GM21360 (cell line): ENCODE measurements around the gene VPS26B.
A peak's percentile ranks its signal among the peaks of the same experiment; 100 is the strongest.
"Not testable (repeated sequence)": the region's sequence is repeated elsewhere in the genome, so short reads cannot be mapped to it uniquely, and the experiment has no call there.

Source experiments
- ATAC-seq: cut with Tn5 transposase; IDR thresholded peaks from one replicate; pipeline ENCODE4 v1.9.1; 2021; ENCODE audit warnings: mild to moderate bottlenecking, moderate library complexity; ENCODE audit not compliant: unreplicated experiment

VPS26B gene

DNA sequence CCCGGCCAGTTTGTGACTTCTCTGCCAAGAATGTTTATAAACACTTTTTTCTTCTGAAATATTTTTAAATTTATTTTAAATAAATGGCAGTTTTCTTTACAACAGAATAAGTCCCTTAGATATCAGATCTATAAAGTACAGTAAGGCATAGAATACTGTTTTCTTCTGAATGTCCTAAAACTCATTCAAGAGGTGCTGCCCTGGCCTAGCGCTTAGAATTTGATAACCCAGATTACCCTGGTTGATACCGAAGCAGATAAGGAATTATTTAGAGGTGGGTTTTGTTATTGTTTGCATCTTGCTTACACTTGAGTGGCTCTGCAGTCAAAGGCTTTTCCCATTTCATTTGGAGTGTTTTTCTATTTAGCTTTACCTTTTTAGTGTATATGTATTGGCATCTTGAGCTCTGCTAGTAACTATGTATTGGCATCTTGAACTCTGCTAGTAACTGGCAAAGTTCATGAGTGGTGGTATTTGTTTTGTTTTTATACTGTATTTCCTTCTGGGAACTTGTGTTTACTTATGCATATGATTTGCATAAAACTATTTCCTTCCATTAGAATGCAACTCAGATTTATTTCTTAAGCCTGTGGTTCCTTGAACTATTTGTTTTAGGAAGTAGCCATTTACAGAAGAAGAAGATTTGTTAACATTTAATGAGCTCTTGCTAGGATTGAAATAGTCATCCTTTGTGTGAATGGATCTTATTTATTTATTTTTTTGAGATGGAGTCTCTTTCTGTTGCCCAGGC is 30.1 kb downstream of the VPS26B start:
- ATAC-seq = no peak

DNA sequence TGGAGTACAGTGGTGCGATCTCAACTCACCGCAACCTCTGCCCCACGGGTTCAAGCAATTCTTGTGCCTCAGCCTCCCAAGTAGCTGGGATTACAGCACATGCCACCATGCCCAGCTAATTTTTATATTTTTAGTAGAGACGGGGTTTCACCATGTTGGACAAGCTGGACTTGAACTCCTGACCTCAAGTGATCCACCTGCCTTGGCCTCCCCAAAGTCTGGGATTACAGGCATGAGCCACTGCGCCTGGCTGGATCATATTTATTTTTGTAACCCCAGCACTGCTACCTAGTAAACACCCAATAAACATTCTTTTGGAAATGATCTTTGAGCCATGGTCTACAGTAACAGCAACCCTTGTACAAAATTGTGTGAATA is 30.7 kb downstream of the VPS26B start:
- not testable (repeated sequence) for ATAC-seq

GRCh38 chr11:134257101-134257500 is 32.6 kb downstream of the VPS26B start:
- ATAC-seq = no peak

- ATAC-seq = no peak
Measured at GRCh38 chr11:134258577-134258976, 34.1 kb downstream of the VPS26B start.

- ATAC-seq = no peak
Measured at GRCh38 chr11:134260503-134260902, 36.0 kb downstream of the VPS26B start.

- no peak for ATAC-seq
Measured at GRCh38 chr11:134260983-134261382, 36.5 kb downstream of the VPS26B start.

GRCh38 chr11:134261626-134262488 is 37.4 kb downstream of the VPS26B start:
- ATAC-seq = no peak

GRCh38 chr11:134264966-134265764 is 40.7 kb downstream of the VPS26B start:
- no peak for ATAC-seq

DNA sequence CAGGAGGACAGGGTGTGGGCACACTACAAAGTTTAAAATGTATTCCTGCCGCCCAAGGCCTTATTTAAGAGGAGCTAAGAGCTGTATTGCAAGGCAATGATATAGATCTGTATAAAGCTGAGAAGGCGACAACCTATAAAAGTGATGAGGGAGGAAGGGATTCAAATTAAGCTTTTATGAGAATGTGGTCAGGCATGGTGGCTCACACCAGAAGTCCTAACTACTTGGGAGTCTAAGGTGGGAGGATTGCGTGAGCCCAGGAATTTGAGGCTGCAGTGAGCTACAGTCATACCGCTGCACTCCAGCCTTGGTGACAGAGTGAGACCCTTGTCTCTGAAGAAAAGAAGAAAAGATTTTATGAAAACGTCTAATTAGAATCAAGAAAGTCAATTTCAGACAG is 42.0 kb downstream of the VPS26B start:
- ATAC-seq = no peak

- ATAC-seq = no peak
Measured at GRCh38 chr11:134266841-134267251, 42.4 kb downstream of the VPS26B start.

DNA sequence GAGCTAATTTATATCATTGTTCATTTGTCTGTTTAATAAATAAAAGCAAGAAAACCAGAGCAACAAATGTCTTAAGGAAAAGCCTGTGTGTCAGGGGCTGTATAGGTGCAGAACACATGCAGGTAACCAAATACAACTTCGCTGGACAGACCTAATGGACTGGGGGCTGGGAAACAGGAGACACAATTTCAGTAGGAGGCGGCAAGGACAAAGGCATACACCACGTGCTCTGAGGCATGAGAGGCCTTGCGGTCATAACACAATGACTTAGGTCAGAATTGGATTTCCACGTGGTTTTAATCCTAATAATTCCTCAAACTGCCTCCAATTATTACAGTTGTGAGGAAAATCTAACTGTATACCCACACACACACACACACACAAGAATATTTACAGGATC is 43.0 kb downstream of the VPS26B start:
- no peak for ATAC-seq

- ATAC-seq = no peak
Measured at GRCh38 chr11:134267966-134268365, 43.5 kb downstream of the VPS26B start.

GRCh38 chr11:134270250-134270714 is 45.8 kb downstream of the VPS26B start:
- no peak for ATAC-seq

DNA sequence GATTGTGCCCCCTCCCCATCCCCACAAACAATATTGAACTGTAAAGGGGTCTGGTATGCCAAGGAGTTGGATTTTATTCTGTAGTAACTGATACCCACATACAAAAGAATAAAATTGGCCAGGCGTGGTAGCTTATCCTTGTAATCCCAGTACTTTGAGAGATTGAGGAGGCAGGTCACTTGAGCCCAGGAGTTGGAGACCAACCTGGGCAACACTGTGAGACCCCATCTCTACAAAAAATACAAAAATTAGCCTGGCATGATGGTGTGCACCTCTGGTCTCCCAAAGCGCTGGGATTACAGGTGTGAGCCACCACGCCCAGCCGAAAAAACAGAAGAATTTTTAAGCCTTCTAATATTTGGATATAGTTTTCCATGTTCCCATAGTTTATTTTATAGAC is 47.5 kb downstream of the VPS26B start:
- ATAC-seq = no peak

DNA sequence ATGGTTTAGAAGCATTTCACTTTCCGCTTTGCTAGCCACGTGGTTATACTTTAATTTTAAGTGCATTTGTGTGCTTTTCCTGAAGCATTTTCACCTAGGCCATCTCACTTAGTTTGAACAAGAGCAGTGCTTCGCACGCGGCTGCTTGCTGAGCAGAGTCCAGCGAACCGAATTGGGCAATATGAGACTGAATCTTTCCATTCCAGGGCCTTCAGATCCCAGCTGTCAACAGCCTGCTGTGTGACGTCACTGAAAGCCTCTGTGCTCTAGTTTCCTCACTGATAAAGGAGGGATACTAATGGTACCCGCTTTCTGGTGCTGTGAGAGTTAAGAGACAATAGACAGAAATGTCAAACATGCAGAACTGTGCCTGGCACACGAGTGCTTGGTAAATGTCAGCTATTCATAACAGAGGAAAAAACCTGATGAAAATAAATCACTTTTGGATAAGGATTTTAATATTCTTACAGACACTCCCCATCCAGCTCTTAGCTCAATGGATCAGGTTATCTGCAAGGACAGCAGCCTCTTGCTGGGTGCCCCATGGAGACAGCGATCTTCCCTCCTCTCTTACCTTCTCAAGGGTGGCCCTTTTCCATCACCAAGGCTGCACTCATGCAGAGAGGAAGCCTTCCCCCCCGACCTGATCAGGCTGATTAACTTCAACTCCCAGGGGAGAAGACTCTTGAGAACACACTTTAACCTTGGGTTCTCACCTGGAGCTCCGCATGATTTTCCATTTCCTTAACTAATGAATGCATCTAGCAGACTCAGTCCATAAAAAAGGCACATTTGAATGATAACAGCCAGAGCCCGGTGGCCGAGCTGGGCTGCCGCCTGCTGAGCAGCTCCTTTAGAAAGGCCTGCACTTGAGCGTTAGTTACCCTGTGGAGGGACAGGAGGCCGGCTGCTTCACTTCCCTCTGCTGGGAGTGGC is 48.2 kb downstream of the VPS26B start:
- ATAC-seq = no peak

DNA sequence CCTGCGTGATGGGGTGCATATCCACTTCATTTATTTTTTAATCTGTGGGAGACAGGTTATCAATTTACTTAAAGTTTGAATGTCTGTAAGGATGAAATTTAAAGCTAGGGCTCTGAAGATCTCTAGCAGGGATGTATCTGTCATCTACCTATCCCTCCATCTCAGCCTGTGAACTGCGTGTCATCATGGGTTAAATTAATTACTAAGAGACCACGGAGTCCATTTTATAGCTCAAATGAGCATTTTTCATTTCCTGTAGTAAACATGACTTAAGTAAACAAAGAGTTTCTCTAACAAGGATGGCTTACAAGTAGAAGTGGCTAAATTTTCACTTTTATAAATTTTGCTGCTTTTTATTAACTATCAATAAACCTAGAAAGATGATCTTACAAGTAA is 48.8 kb downstream of the VPS26B start:
- no peak for ATAC-seq

GRCh38 chr11:134275188-134275533 is 50.7 kb downstream of the VPS26B start:
- no peak for ATAC-seq

DNA sequence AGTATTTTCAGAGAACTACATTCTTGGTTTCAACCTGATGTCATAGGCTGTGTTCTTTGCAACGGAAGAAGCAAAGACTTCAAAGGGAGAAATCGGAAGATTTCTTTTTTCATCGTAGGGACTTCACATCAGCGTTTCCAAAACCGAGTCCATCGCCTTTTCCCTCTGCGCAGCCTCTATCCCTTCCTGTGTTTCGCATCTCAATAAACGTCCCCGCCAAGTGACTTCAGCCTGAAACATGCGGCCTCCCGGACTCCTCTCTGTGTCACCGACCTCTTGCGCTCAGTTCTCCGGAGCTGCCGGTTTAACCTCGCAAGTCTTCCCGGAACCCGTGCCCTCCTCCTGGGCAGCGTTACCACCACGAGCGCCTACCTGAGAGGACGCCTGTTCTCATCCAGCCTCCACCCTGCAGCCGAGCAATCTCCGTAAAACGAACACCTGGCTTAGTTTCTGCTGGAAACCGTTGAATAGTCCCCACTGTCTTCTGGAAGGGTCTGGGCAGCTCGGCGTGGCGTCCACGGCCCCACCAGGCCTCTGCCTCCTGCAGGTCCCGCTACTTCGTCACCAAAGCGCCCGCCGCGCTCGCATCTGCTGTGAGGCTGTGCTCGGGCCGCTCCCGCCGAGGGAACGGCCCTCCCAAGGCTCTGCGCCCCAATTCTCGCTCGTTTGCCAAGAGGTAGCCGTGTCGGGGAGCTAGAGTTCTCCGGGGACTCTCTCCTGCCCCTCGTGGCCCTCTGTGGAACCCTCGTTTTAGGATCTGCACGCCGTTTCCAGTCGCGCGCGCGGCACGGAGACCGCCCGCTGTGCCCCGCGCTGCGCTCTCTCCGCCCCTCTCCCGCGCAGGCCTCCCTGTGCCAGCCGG is 51.3 kb downstream of the VPS26B start, which contains the start of gene GLB1L3:
GLB1L3 (plus strand) TSS at position 846 of the 862 bp plus-strand sequence. CDS start 362 bp downstream, outside the sequence.
- ATAC-seq = peak; percentile 74
